ENCODE results near the gene NKAIN2.

The NKAIN2 gene

GRCh38 chr6:124143435-124143834, 339.8 kb downstream of the NKAIN2 start:
- Histone ChIP-seq H3K27ac (no peak overlapping the region), H3K9me3 (no peaks in the 10 kb centered on the region), H3K4me1 (peaks cover 0 to 7% (median 0%) of the 10 kb centered on the region in 4 donors), H3K4me3 (no peak overlapping the region), H3K36me3 (no peaks in the 10 kb centered on the region), H3K27me3 (no peaks in the 10 kb centered on the region)
- TF ChIP-seq CTCF (IDR thresholded peaks at IDR 0.05), result no peak
- no peak for DNase-seq
- intact Hi-C loops (cut with DNase I; ENCODE audit: low total_unique reads), result no loop called here

GRCh38 chr6:124147621-124148020, 344.0 kb downstream of the NKAIN2 start:
- Histone ChIP-seq H3K4me1 (no peaks in the 10 kb centered on the region), H3K27ac (no peak overlapping the region), H3K9me3 (no peaks in the 10 kb centered on the region), H3K36me3 (no peaks in the 10 kb centered on the region), H3K4me3 (no peak overlapping the region), H3K27me3 (no peaks in the 10 kb centered on the region)
- intact Hi-C loops (cut with DNase I; ENCODE audit: low total_unique reads), result no loop called here
- no peak for DNase-seq
- TF ChIP-seq CTCF (IDR thresholded peaks at IDR 0.05), result no peak

- Histone ChIP-seq H3K4me3 (no peak overlapping the region), H3K27me3 (no peaks in the 10 kb centered on the region), H3K4me1 (no peaks in the 10 kb centered on the region), H3K27ac (no peak overlapping the region), H3K36me3 (no peaks in the 10 kb centered on the region), H3K9me3 (no peaks in the 10 kb centered on the region)
- TF ChIP-seq CTCF (IDR thresholded peaks at IDR 0.05), result no peak
- no peak for DNase-seq
- intact Hi-C loops (cut with DNase I; ENCODE audit: low total_unique reads), result no loop called here
Observed at GRCh38 chr6:124148236-124148957, 344.7 kb downstream of the NKAIN2 start.

GRCh38 chr6:124149646-124150045, 346.0 kb downstream of the NKAIN2 start:
- no peak for TF ChIP-seq CTCF (IDR thresholded peaks at IDR 0.05)
- DNase-seq, result no peak
- intact Hi-C loops (cut with DNase I; ENCODE audit: low total_unique reads), result no loop called here
- no peak overlapping the region for H3K27ac ChIP-seq
- no peaks in the 10 kb centered on the region for H3K36me3 ChIP-seq
- H3K4me3 ChIP-seq, result no peak overlapping the region
- no peaks in the 10 kb centered on the region for H3K9me3 ChIP-seq
- no peaks in the 10 kb centered on the region for H3K27me3 ChIP-seq
- no peaks in the 10 kb centered on the region for H3K4me1 ChIP-seq

- no peaks in the 10 kb centered on the region for H3K4me1 ChIP-seq
- no peaks in the 10 kb centered on the region for H3K9me3 ChIP-seq
- H3K27me3 ChIP-seq, result no peaks in the 10 kb centered on the region
- H3K4me3 ChIP-seq, result no peak overlapping the region
- H3K27ac ChIP-seq, result no peak overlapping the region
- TF ChIP-seq CTCF (IDR thresholded peaks at IDR 0.05), result no peak
- DNase-seq, result no peak
- intact Hi-C loops (cut with DNase I; ENCODE audit: low total_unique reads), result no loop called here
- no peaks in the 10 kb centered on the region for H3K36me3 ChIP-seq
Observed at GRCh38 chr6:124158024-124158423, 354.4 kb downstream of the NKAIN2 start.

- intact Hi-C loops (cut with DNase I; ENCODE audit: low total_unique reads), result no loop called here
- Histone ChIP-seq H3K4me3 (no peak overlapping the region), H3K27ac (no peak overlapping the region), H3K9me3 (no peaks in the 10 kb centered on the region), H3K36me3 (no peaks in the 10 kb centered on the region), H3K27me3 (no peaks in the 10 kb centered on the region), H3K4me1 (no peaks in the 10 kb centered on the region)
- DNase-seq, result no peak
- TF ChIP-seq CTCF (IDR thresholded peaks at IDR 0.05), result no peak
Observed at GRCh38 chr6:124163676-124164075, 360.0 kb downstream of the NKAIN2 start.

All from tibial artery (tissue), 4 donors.